ENCODE data around the gene CDK9. TPM values are rescaled to one million over a fixed set of nuclear protein-coding genes. Genes with fewer than 3 reads are reported as not detected.

CDK9 gene
- total and polyA plus RNA-seq, 10 of the 15 experiments (the other 5 are each of a cell fraction or from before 2014, with no cell fraction given): 7.3 to 92.6 (median 51.6) TPM

GRCh38 chr9:127754099-127755060, 31.5 kb upstream of the CDK9 start:
- FAIRE-seq: no peak
- TF ChIP-seq, protein P1, sequence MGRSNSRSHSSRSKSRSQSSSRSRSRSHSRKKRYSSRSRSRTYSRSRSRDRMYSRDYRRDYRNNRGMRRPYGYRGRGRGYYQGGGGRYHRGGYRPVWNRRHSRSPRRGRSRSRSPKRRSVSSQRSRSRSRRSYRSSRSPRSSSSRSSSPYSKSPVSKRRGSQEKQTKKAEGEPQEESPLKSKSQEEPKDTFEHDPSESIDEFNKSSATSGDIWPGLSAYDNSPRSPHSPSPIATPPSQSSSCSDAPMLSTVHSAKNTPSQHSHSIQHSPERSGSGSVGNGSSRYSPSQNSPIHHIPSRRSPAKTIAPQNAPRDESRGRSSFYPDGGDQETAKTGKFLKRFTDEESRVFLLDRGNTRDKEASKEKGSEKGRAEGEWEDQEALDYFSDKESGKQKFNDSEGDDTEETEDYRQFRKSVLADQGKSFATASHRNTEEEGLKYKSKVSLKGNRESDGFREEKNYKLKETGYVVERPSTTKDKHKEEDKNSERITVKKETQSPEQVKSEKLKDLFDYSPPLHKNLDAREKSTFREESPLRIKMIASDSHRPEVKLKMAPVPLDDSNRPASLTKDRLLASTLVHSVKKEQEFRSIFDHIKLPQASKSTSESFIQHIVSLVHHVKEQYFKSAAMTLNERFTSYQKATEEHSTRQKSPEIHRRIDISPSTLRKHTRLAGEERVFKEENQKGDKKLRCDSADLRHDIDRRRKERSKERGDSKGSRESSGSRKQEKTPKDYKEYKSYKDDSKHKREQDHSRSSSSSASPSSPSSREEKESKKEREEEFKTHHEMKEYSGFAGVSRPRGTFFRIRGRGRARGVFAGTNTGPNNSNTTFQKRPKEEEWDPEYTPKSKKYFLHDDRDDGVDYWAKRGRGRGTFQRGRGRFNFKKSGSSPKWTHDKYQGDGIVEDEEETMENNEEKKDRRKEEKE (IDR thresholded peaks at IDR 0.05): no peak
- TF ChIP-seq NBN (IDR thresholded peaks at IDR 0.05) (no peak), POLR2A (IDR thresholded peaks at IDR 0.05; ENCODE audit: low read depth, low read length) (no peak), BRCA1 (IDR thresholded peaks at IDR 0.05; ENCODE audit: low read depth, low read length) (no peak), E2F8 (IDR thresholded peaks at IDR 0.05; ENCODE audit: low read depth, partially characterized antibody) (no peak)
- TF ChIP-seq, protein P2, sequence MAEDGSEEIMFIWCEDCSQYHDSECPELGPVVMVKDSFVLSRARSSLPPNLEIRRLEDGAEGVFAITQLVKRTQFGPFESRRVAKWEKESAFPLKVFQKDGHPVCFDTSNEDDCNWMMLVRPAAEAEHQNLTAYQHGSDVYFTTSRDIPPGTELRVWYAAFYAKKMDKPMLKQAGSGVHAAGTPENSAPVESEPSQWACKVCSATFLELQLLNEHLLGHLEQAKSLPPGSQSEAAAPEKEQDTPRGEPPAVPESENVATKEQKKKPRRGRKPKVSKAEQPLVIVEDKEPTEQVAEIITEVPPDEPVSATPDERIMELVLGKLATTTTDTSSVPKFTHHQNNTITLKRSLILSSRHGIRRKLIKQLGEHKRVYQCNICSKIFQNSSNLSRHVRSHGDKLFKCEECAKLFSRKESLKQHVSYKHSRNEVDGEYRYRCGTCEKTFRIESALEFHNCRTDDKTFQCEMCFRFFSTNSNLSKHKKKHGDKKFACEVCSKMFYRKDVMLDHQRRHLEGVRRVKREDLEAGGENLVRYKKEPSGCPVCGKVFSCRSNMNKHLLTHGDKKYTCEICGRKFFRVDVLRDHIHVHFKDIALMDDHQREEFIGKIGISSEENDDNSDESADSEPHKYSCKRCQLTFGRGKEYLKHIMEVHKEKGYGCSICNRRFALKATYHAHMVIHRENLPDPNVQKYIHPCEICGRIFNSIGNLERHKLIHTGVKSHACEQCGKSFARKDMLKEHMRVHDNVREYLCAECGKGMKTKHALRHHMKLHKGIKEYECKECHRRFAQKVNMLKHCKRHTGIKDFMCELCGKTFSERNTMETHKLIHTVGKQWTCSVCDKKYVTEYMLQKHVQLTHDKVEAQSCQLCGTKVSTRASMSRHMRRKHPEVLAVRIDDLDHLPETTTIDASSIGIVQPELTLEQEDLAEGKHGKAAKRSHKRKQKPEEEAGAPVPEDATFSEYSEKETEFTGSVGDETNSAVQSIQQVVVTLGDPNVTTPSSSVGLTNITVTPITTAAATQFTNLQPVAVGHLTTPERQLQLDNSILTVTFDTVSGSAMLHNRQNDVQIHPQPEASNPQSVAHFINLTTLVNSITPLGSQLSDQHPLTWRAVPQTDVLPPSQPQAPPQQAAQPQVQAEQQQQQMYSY (CRISPR knock-in tag; IDR thresholded peaks at IDR 0.05): no peak
- TF ChIP-seq, protein P3, sequence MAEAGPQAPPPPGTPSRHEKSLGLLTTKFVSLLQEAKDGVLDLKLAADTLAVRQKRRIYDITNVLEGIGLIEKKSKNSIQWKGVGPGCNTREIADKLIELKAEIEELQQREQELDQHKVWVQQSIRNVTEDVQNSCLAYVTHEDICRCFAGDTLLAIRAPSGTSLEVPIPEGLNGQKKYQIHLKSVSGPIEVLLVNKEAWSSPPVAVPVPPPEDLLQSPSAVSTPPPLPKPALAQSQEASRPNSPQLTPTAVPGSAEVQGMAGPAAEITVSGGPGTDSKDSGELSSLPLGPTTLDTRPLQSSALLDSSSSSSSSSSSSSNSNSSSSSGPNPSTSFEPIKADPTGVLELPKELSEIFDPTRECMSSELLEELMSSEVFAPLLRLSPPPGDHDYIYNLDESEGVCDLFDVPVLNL (IDR thresholded peaks at IDR 0.05; ENCODE audit: low read depth, low read length): no peak
- TF ChIP-seq, protein P4, sequence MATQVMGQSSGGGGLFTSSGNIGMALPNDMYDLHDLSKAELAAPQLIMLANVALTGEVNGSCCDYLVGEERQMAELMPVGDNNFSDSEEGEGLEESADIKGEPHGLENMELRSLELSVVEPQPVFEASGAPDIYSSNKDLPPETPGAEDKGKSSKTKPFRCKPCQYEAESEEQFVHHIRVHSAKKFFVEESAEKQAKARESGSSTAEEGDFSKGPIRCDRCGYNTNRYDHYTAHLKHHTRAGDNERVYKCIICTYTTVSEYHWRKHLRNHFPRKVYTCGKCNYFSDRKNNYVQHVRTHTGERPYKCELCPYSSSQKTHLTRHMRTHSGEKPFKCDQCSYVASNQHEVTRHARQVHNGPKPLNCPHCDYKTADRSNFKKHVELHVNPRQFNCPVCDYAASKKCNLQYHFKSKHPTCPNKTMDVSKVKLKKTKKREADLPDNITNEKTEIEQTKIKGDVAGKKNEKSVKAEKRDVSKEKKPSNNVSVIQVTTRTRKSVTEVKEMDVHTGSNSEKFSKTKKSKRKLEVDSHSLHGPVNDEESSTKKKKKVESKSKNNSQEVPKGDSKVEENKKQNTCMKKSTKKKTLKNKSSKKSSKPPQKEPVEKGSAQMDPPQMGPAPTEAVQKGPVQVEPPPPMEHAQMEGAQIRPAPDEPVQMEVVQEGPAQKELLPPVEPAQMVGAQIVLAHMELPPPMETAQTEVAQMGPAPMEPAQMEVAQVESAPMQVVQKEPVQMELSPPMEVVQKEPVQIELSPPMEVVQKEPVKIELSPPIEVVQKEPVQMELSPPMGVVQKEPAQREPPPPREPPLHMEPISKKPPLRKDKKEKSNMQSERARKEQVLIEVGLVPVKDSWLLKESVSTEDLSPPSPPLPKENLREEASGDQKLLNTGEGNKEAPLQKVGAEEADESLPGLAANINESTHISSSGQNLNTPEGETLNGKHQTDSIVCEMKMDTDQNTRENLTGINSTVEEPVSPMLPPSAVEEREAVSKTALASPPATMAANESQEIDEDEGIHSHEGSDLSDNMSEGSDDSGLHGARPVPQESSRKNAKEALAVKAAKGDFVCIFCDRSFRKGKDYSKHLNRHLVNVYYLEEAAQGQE (IDR thresholded peaks at IDR 0.05; ENCODE audit: low read depth, low read length): no peak

More at GRCh38 chr9:127754099-127755060, 31.5 kb upstream of the CDK9 start:
- Histone ChIP-seq H3K9me3 (replicated peaks; ENCODE audit: control insufficient read depth, insufficient read depth, low read length) (no peaks in the 10 kb centered on the region), H3K4me3 (no peak overlapping the region), H4K20me1 (ENCODE audit: control insufficient read depth, insufficient read depth) (no peaks in the 10 kb centered on the region), H3K4me2 (ENCODE audit: control insufficient read depth, insufficient read depth) (no peak overlapping the region), H3K27ac (ENCODE audit: control insufficient read depth, insufficient read depth) (no peak overlapping the region), H2AFZ (ENCODE audit: control insufficient read depth, low read depth, low read length) (no peak overlapping the region), H3K4me1 (ENCODE audit: control insufficient read depth, insufficient read depth, low read length) (no peaks in the 10 kb centered on the region), H3K9ac (ENCODE audit: control insufficient read depth, insufficient read depth, low read length) (no peak overlapping the region), H3K27me3 (replicated peaks in 1 of 2; ENCODE audit: control insufficient read depth in 2 of 2, insufficient read depth in 2 of 2, low read length in 1 of 2) (no peaks in the 10 kb centered on the region), H3K79me2 (ENCODE audit: control insufficient read depth, insufficient read depth, low read length) (no peaks in the 10 kb centered on the region), H3K36me3 (ENCODE audit: control insufficient read depth in 2 of 2, insufficient read depth in 2 of 2, low read length in 1 of 2) (peaks cover 5 to 12% of the 10 kb centered on the region in 2 experiments; a peak in 3 of 4 replicates)
- in situ Hi-C loops (cut with MboI) (no loop called here), intact Hi-C loops (cut with micrococcal nuclease; ENCODE audit: unreplicated experiment) (no loop called here)
- no TSS peak for BruUV-seq (replicated peaks)
- 97% methylated on average over 38 of the region's 86 CpGs for WGBS (ENCODE audit: insufficient coverage, insufficient replicate concordance, low lambda C conversion rate, missing lambda C conversion rate)
- ChIA-PET SMC1A (ENCODE audit: uncharacterized antibody, unreplicated experiment) (no interaction called here), POLR2A (no interaction called here), CTCF (no interaction called here), RAD21 (ENCODE audit: unreplicated experiment) (no interaction called here)
- ATAC-seq (no peak), DNase-seq (ENCODE audit: low read depth, low spot score) (no peak)
